Osteoblast (primary cell): ENCODE data around the gene MYO18B. TPM values are rescaled to one million over a fixed set of nuclear protein-coding genes. Genes with fewer than 3 reads are reported as not detected.

ENCODE experiments used
- DNase-seq: peaks from one replicate; pipeline ENCODE4 v3.0.0; 2011; ENCODE audit warnings: low spot score, mixed read lengths; ENCODE audit not compliant: insufficient read length; ENCODE audit errors: missing footprints
- H2AFZ ChIP-seq: 2 replicates; pipeline ENCODE4 v1.6.0; 2011; ENCODE audit warnings: mild to moderate bottlenecking, low read length
- H3K27ac ChIP-seq: 2 replicates; pipeline ENCODE4 v1.5.1; 2011; ENCODE audit warnings: mild to moderate bottlenecking, low read depth, low read length, moderate library complexity
- H3K27me3 ChIP-seq: 2 replicates; pipeline ENCODE4 v1.6.0; 2012; ENCODE audit warnings: mild to moderate bottlenecking, control low read depth, inconsistent platforms, low read length, moderate library complexity; ENCODE audit not compliant: insufficient read depth
- H3K36me3 ChIP-seq: 2 replicates; pipeline ENCODE4 v1.5.1; 2011; ENCODE audit warnings: mild to moderate bottlenecking, low read length, control low read depth, moderate library complexity; ENCODE audit not compliant: insufficient read depth
- H3K4me1 ChIP-seq: 2 replicates; pipeline ENCODE4 v1.5.1; 2011; ENCODE audit warnings: mild to moderate bottlenecking, low read length, control low read depth, moderate library complexity; ENCODE audit not compliant: insufficient read depth
- H3K4me2 ChIP-seq: 2 replicates; pipeline ENCODE4 v1.6.0; 2011; ENCODE audit warnings: mild to moderate bottlenecking, low read length; ENCODE audit not compliant: insufficient read depth
- H3K4me3 ChIP-seq: fragments of 200-600 bp; sonication (generic); 3 replicates; pipeline ENCODE4 v1.5.1; 2012; ENCODE audit warnings: mild to moderate bottlenecking, low read length, inconsistent platforms; ENCODE audit not compliant: insufficient read depth
- H3K79me2 ChIP-seq: 2 replicates; pipeline ENCODE4 v1.6.0; 2012; ENCODE audit warnings: mild to moderate bottlenecking, low read length, control low read depth, inconsistent platforms; ENCODE audit not compliant: insufficient read depth
- H3K9me3 ChIP-seq: 2 replicates; pipeline ENCODE4 v1.5.1; 2011; ENCODE audit warnings: low read depth, low read length, control low read depth
- H4K20me1 ChIP-seq: 2 replicates; pipeline ENCODE4 v1.6.0; 2012; ENCODE audit warnings: mild to moderate bottlenecking, low read length, control low read depth; ENCODE audit not compliant: insufficient read depth
- total RNA-seq: library from RNA; depleted of rRNA; stranded (reverse); fragments of >200 nt; gene quantifications from 2 replicates; pipeline ENCODE4 v1.2.3, GENCODE V29; 2012
- TF ChIP-seq, protein P1 (sequence below): IDR thresholded peaks from 2 replicates; pipeline ENCODE4 v1.5.1; 2011; ENCODE audit warnings: mild to moderate bottlenecking, low read depth, low read length, moderate library complexity; ENCODE audit errors: extremely low read depth

Gene MYO18B
- total RNA-seq, 1 donor = under 0.01 TPM

DNA sequence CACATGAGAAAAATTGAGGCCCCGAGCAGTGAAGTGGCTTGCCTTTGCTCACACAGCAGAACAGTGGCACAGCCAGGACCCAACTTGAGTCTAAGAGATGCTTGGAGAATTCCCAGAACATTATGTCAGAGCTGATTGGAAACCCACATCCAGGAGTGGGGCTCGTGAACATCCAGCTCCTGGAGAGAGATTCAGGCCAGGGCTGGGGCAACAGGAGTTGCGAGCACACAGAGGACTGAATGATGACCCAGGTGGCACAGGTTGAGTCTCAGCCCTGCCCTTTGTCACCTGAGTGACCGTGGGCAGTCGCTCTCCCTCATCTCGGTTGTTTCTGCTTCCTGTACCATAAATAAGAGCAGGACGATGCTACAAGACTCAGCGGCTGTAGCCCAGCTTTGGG is 102.6 kb downstream of the MYO18B start:
- H4K20me1 ChIP-seq = no peaks in the 10 kb centered on the region
- TF ChIP-seq, protein P1, sequence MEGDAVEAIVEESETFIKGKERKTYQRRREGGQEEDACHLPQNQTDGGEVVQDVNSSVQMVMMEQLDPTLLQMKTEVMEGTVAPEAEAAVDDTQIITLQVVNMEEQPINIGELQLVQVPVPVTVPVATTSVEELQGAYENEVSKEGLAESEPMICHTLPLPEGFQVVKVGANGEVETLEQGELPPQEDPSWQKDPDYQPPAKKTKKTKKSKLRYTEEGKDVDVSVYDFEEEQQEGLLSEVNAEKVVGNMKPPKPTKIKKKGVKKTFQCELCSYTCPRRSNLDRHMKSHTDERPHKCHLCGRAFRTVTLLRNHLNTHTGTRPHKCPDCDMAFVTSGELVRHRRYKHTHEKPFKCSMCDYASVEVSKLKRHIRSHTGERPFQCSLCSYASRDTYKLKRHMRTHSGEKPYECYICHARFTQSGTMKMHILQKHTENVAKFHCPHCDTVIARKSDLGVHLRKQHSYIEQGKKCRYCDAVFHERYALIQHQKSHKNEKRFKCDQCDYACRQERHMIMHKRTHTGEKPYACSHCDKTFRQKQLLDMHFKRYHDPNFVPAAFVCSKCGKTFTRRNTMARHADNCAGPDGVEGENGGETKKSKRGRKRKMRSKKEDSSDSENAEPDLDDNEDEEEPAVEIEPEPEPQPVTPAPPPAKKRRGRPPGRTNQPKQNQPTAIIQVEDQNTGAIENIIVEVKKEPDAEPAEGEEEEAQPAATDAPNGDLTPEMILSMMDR = no peak
- H3K9me3 ChIP-seq = no peaks in the 10 kb centered on the region
- no peak overlapping the region for H3K27ac ChIP-seq
- H2AFZ ChIP-seq = no peak overlapping the region
- H3K36me3 ChIP-seq = no peaks in the 10 kb centered on the region
- H3K27me3 ChIP-seq = no peaks in the 10 kb centered on the region
- H3K79me2 ChIP-seq = no peaks in the 10 kb centered on the region
- H3K4me1 ChIP-seq = no peaks in the 10 kb centered on the region
- H3K4me3 ChIP-seq = no peak overlapping the region
- no peak for DNase-seq
- H3K4me2 ChIP-seq = no peak overlapping the region

DNA sequence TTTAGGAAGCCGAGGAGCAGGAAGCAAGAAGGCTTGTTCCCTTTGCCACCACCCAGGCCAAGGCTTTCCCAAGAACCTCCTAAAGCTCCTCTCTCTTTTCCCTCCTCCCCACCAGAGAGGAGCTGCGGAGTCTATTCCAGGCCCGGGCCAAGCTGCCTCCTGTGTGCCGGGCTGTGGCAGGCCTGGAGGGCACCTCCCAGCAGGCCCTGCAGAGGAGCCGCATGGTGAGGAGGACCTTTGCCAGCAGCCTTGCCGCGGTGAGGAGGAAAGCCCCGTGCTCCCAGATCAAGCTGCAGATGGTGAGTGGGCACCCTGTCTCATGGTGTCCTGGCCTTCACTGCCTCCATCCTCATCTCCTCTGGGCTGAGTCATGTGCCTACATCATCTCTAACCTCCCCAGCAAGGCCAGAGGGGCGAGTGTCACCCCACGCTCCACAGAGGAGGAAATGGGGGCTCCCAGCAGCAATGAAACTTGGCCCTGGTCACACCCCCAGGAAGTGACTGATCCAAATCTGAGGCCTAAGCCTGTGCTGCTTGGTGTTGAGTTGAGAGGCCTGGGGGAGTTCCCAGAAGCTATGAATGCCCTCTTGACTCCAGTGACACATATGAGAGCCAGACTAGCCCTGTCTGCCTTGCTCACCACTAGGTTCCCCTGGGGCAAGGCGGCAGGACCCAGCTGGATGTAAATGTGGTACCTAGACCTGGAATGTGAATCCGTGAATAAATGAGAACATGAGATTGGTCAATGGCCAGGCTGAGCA is 104.2 kb downstream of the MYO18B start:
- H3K79me2 ChIP-seq = no peaks in the 10 kb centered on the region
- no peaks in the 10 kb centered on the region for H3K9me3 ChIP-seq
- H3K36me3 ChIP-seq = no peaks in the 10 kb centered on the region
- H4K20me1 ChIP-seq = no peaks in the 10 kb centered on the region
- no peaks in the 10 kb centered on the region for H3K27me3 ChIP-seq
- no peak overlapping the region for H2AFZ ChIP-seq
- H3K4me3 ChIP-seq = no peak overlapping the region
- no peak overlapping the region for H3K4me2 ChIP-seq
- no peaks in the 10 kb centered on the region for H3K4me1 ChIP-seq
- TF ChIP-seq, protein P1 = no peak
- H3K27ac ChIP-seq = no peak overlapping the region
- DNase-seq = no peak

DNA sequence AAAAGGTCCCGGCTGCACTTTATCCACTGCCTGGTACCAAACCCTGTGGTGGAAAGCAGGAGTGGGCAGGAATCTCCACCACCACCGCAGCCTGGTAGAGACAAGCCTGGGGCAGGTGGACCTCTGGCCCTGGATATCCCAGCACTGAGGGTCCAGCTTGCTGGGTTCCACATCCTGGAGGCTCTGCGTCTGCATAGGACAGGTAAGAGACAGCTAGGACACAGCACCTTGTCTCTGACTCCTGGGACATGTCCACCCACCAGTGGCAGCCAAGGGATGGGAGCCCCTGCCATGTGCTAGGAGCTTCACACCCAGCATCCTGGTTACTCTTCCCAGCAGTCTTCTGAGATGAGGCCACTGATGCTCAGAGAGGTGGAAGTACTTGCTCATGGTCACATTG is 105.5 kb downstream of the MYO18B start:
- H3K4me1 ChIP-seq = no peaks in the 10 kb centered on the region
- H3K4me3 ChIP-seq = no peak overlapping the region
- H3K9me3 ChIP-seq = no peaks in the 10 kb centered on the region
- TF ChIP-seq, protein P1 = no peak
- no peaks in the 10 kb centered on the region for H3K79me2 ChIP-seq
- no peak overlapping the region for H3K4me2 ChIP-seq
- no peaks in the 10 kb centered on the region for H3K27me3 ChIP-seq
- H4K20me1 ChIP-seq = no peaks in the 10 kb centered on the region
- no peaks in the 10 kb centered on the region for H3K36me3 ChIP-seq
- DNase-seq = no peak
- no peak overlapping the region for H3K27ac ChIP-seq
- H2AFZ ChIP-seq = no peak overlapping the region

DNA sequence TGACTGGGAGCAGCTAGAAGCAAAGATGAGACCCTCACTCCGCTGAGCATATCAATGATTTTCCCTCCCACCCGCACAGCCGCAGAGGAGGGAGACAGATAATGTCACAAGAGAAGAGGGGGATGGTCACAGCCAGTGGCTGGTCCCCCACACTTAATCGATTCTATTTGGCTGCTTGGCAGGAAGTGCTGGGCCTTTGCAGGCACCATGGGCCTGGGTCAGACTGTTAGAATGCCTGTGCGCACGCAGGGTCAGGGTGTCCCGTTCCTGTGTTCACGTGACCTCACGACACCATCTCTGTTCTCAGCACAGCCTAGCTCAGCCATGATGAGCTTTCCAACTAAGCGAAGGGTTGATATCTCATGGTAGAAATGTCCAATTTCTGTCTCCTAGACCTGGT is 107.0 kb downstream of the MYO18B start:
- no peaks in the 10 kb centered on the region for H4K20me1 ChIP-seq
- no peak overlapping the region for H3K27ac ChIP-seq
- no peak overlapping the region for H3K4me3 ChIP-seq
- H3K9me3 ChIP-seq = no peaks in the 10 kb centered on the region
- TF ChIP-seq, protein P1 = no peak
- H3K79me2 ChIP-seq = no peaks in the 10 kb centered on the region
- no peaks in the 10 kb centered on the region for H3K4me1 ChIP-seq
- H3K36me3 ChIP-seq = no peaks in the 10 kb centered on the region
- no peak overlapping the region for H3K4me2 ChIP-seq
- no peak overlapping the region for H2AFZ ChIP-seq
- no peak for DNase-seq
- no peaks in the 10 kb centered on the region for H3K27me3 ChIP-seq
